Measurements from ENCODE around the gene SURF4.

Gene SURF4

GRCh38 chr9:133353548-133353947, 22.3 kb downstream of the SURF4 start:
- no peaks in the 10 kb centered on the region for H3K27me3 ChIP-seq (ENCODE audit: control insufficient read depth, insufficient read depth, low read length, poor library complexity, severe bottlenecking)
- peaks cover 24% of the 10 kb centered on the region for H3K36me3 ChIP-seq (ENCODE audit: control insufficient read depth, insufficient read depth, low read length)
- 90 to 91% methylated on average over 5 of the region's 5 CpGs for whole genome bisulfite sequencing, 2 experiments
- H3K4me1 ChIP-seq (ENCODE audit: control insufficient read depth, insufficient read depth, low read length) = peaks cover 8% of the 10 kb centered on the region
- H3K9me3 ChIP-seq (ENCODE audit: control insufficient read depth, low read length) = no peaks in the 10 kb centered on the region
- H3K27ac ChIP-seq (ENCODE audit: insufficient read depth, low read depth, low read length, poor library complexity, severe bottlenecking) = no peak overlapping the region
- no peak overlapping the region for H3K4me3 ChIP-seq (ENCODE audit: insufficient read depth, low read depth, low read length)

GRCh38 chr9:133352635-133353340, 23.1 kb downstream of the SURF4 start:
- Histone ChIP-seq H3K4me3 (ENCODE audit: insufficient read depth, low read depth, low read length) (no peak overlapping the region), H3K4me1 (ENCODE audit: control insufficient read depth, insufficient read depth, low read length) (peaks cover 8% of the 10 kb centered on the region), H3K36me3 (ENCODE audit: control insufficient read depth, insufficient read depth, low read length) (peaks cover 24% of the 10 kb centered on the region), H3K27me3 (ENCODE audit: control insufficient read depth, insufficient read depth, low read length, poor library complexity, severe bottlenecking) (no peaks in the 10 kb centered on the region), H3K9me3 (ENCODE audit: control insufficient read depth, low read length) (no peaks in the 10 kb centered on the region), H3K27ac (ENCODE audit: insufficient read depth, low read depth, low read length, poor library complexity, severe bottlenecking) (no peak overlapping the region)
- WGBS, 2 experiments = 93 to 94% methylated on average over 8 of the region's 8 CpGs

- no peak overlapping the region for H3K27ac ChIP-seq (ENCODE audit: insufficient read depth, low read depth, low read length, poor library complexity, severe bottlenecking)
- WGBS, 2 experiments = 87% methylated on average over 14 of the region's 14 CpGs
- no peaks in the 10 kb centered on the region for H3K9me3 ChIP-seq (ENCODE audit: control insufficient read depth, low read length)
- no peak overlapping the region for H3K4me3 ChIP-seq (ENCODE audit: insufficient read depth, low read depth, low read length)
- H3K4me1 ChIP-seq (ENCODE audit: control insufficient read depth, insufficient read depth, low read length) = peaks cover 1% of the 10 kb centered on the region
- H3K36me3 ChIP-seq (ENCODE audit: control insufficient read depth, insufficient read depth, low read length) = peaks cover 24% of the 10 kb centered on the region
- no peaks in the 10 kb centered on the region for H3K27me3 ChIP-seq (ENCODE audit: control insufficient read depth, insufficient read depth, low read length, poor library complexity, severe bottlenecking)
Observed at GRCh38 chr9:133351908-133352634, 23.8 kb downstream of the SURF4 start.

- 96% methylated on average over 3 of the region's 3 CpGs for WGBS, 2 experiments
- no peak overlapping the region for H3K27ac ChIP-seq (ENCODE audit: insufficient read depth, low read depth, low read length, poor library complexity, severe bottlenecking)
- H3K27me3 ChIP-seq (ENCODE audit: control insufficient read depth, insufficient read depth, low read length, poor library complexity, severe bottlenecking) = no peaks in the 10 kb centered on the region
- H3K36me3 ChIP-seq (ENCODE audit: control insufficient read depth, insufficient read depth, low read length) = peaks cover 24% of the 10 kb centered on the region
- peaks cover 3% of the 10 kb centered on the region for H3K4me1 ChIP-seq (ENCODE audit: control insufficient read depth, insufficient read depth, low read length)
- H3K4me3 ChIP-seq (ENCODE audit: insufficient read depth, low read depth, low read length) = no peak overlapping the region
- H3K9me3 ChIP-seq (ENCODE audit: control insufficient read depth, low read length) = no peaks in the 10 kb centered on the region
Observed at GRCh38 chr9:133351526-133351907, 24.3 kb downstream of the SURF4 start.

- Histone ChIP-seq H3K4me3 (ENCODE audit: insufficient read depth, low read depth, low read length) (no peak overlapping the region), H3K27me3 (ENCODE audit: control insufficient read depth, insufficient read depth, low read length, poor library complexity, severe bottlenecking) (no peaks in the 10 kb centered on the region), H3K27ac (ENCODE audit: insufficient read depth, low read depth, low read length, poor library complexity, severe bottlenecking) (no peak overlapping the region)
Observed at GRCh38 chr9:133349965-133350616, 25.8 kb downstream of the SURF4 start.

GRCh38 chr9:133348718-133349573, 26.9 kb downstream of the SURF4 start:
- Histone ChIP-seq H3K36me3 (ENCODE audit: control insufficient read depth, insufficient read depth, low read length) (peaks cover 43% of the 10 kb centered on the region), H3K27ac (ENCODE audit: insufficient read depth, low read depth, low read length, poor library complexity, severe bottlenecking) (peak overlapping the region; percentile 87), H3K4me1 (ENCODE audit: control insufficient read depth, insufficient read depth, low read length) (peaks cover 7% of the 10 kb centered on the region), H3K4me3 (ENCODE audit: insufficient read depth, low read depth, low read length) (peak overlapping the region; percentile 98), H3K27me3 (ENCODE audit: control insufficient read depth, insufficient read depth, low read length, poor library complexity, severe bottlenecking) (no peaks in the 10 kb centered on the region), H3K9me3 (ENCODE audit: control insufficient read depth, low read length) (no peaks in the 10 kb centered on the region)
- WGBS, 2 experiments = 19 to 23% methylated on average over 25 of the region's 25 CpGs

More at GRCh38 chr9:133349965-133350616, 25.8 kb downstream of the SURF4 start:
- 91 to 93% methylated on average over 15 of the region's 15 CpGs for WGBS, 2 experiments
- Histone ChIP-seq H3K4me1 (ENCODE audit: control insufficient read depth, insufficient read depth, low read length) (peaks cover 7% of the 10 kb centered on the region), H3K36me3 (ENCODE audit: control insufficient read depth, insufficient read depth, low read length) (peaks cover 32% of the 10 kb centered on the region), H3K9me3 (ENCODE audit: control insufficient read depth, low read length) (no peaks in the 10 kb centered on the region)

- Histone ChIP-seq H3K27me3 (ENCODE audit: control insufficient read depth, insufficient read depth, low read length, poor library complexity, severe bottlenecking) (no peaks in the 10 kb centered on the region), H3K36me3 (ENCODE audit: control insufficient read depth, insufficient read depth, low read length) (peaks cover 51% of the 10 kb centered on the region), H3K27ac (ENCODE audit: insufficient read depth, low read depth, low read length, poor library complexity, severe bottlenecking) (peak within 1 kb of the TSS; percentile 87), H3K9me3 (ENCODE audit: control insufficient read depth, low read length) (no peaks in the 10 kb centered on the region), H3K4me1 (ENCODE audit: control insufficient read depth, insufficient read depth, low read length) (peaks cover 7% of the 10 kb centered on the region), H3K4me3 (ENCODE audit: insufficient read depth, low read depth, low read length) (peak within 1 kb of the TSS; percentile 98)
- 0% methylated on average over 64 of the region's 64 CpGs for WGBS, 2 experiments
Observed at GRCh38 chr9:133347985-133348717, 27.7 kb downstream of the SURF4 start, which contains the start of the genes MED22 and RPL7A. Gene MED22 (minus strand): TSS chr9:133348131. CDS start chr9:133346662, 1,469 bp downstream. Gene RPL7A (plus strand): TSS chr9:133348218. CDS start chr9:133348244, 26 bp downstream.

GRCh38 chr9:133347515-133347984, 28.3 kb downstream of the SURF4 start:
- peaks cover 7% of the 10 kb centered on the region for H3K4me1 ChIP-seq (ENCODE audit: control insufficient read depth, insufficient read depth, low read length)
- H3K36me3 ChIP-seq (ENCODE audit: control insufficient read depth, insufficient read depth, low read length) = peaks cover 56% of the 10 kb centered on the region
- H3K27ac ChIP-seq (ENCODE audit: insufficient read depth, low read depth, low read length, poor library complexity, severe bottlenecking) = no peak overlapping the region
- H3K27me3 ChIP-seq (ENCODE audit: control insufficient read depth, insufficient read depth, low read length, poor library complexity, severe bottlenecking) = no peaks in the 10 kb centered on the region
- H3K4me3 ChIP-seq (ENCODE audit: insufficient read depth, low read depth, low read length) = peak overlapping the region; percentile 98
- no peaks in the 10 kb centered on the region for H3K9me3 ChIP-seq (ENCODE audit: control insufficient read depth, low read length)
- WGBS, 2 experiments = 0% methylated on average over 36 to 37 of the region's 41 CpGs

Measured in ectodermal cell (in vitro differentiated cells).